Measurements from ENCODE around the gene BCL2L1.

GRCh38 chr20:31705191-31705590 is 17.5 kb downstream of the BCL2L1 start:
- TF ChIP-seq CTCF (IDR thresholded peaks at IDR 0.05; ENCODE audit: low read length): no peak
- TF ChIP-seq EZH2 (IDR thresholded peaks at IDR 0.05; ENCODE audit: borderline replicate concordance, low read length): no peak

All from OCI-LY1 (cell line).